Measurements from ENCODE around the gene UGT1A3. TPM values are rescaled to one million over a fixed set of nuclear protein-coding genes. Genes with fewer than 3 reads are reported as not detected.

The UGT1A3 gene
- total RNA-seq, 4 donors from 2014 or later, result 2.8 to 7.6 (median 3.4) TPM

GRCh38 chr2:233815861-233816260 is 87.0 kb downstream of the UGT1A3 start:
- 78 to 83% methylated on average over 6 of the region's 6 CpGs for WGBS, 2 donors
- DNase-seq, result no peak
- intact Hi-C loops (cut with DNase I), result no loop called here
- Histone ChIP-seq H3K27ac (no peak overlapping the region), H3K4me3 (no peak overlapping the region), H3K9me3 (no peaks in the 10 kb centered on the region), H3K4me1 (no peaks in the 10 kb centered on the region), H3K27me3 (peaks cover 0 to 10% (median 0%) of the 10 kb centered on the region in 4 donors), H3K36me3 (no peaks in the 10 kb centered on the region)
- TF ChIP-seq CTCF (IDR thresholded peaks at IDR 0.05) (no peak), POLR2A (IDR thresholded peaks at IDR 0.05) (no peak)

GRCh38 chr2:233816334-233816733 is 87.5 kb downstream of the UGT1A3 start:
- intact Hi-C loops (cut with DNase I), result no loop called here
- H3K9me3 ChIP-seq, result no peaks in the 10 kb centered on the region
- H3K4me3 ChIP-seq, result no peak overlapping the region
- H3K27ac ChIP-seq, result no peak overlapping the region
- no peak for DNase-seq
- H3K36me3 ChIP-seq, result no peaks in the 10 kb centered on the region
- TF ChIP-seq CTCF (IDR thresholded peaks at IDR 0.05) (no peak), POLR2A (IDR thresholded peaks at IDR 0.05) (no peak)
- WGBS, 2 donors, result 33 to 36% methylated on average over 2 of the region's 2 CpGs
- H3K27me3 ChIP-seq, result peaks cover 0 to 6% (median 0%) of the 10 kb centered on the region in 4 donors
- H3K4me1 ChIP-seq, result no peaks in the 10 kb centered on the region

GRCh38 chr2:233816771-233817170 is 87.9 kb downstream of the UGT1A3 start:
- TF ChIP-seq CTCF (IDR thresholded peaks at IDR 0.05) (no peak), POLR2A (IDR thresholded peaks at IDR 0.05) (no peak)
- Histone ChIP-seq H3K36me3 (no peaks in the 10 kb centered on the region), H3K27me3 (peaks cover 0 to 1% (median 0%) of the 10 kb centered on the region in 4 donors), H3K27ac (no peak overlapping the region), H3K9me3 (no peaks in the 10 kb centered on the region), H3K4me3 (no peak overlapping the region), H3K4me1 (no peaks in the 10 kb centered on the region)
- intact Hi-C loops (cut with DNase I), result no loop called here
- 70 to 88% methylated on average over 4 of the region's 4 CpGs for WGBS, 2 donors
- no peak for DNase-seq

- no peaks in the 10 kb centered on the region for H3K4me1 ChIP-seq
- DNase-seq, result no peak
- H3K36me3 ChIP-seq, result no peaks in the 10 kb centered on the region
- TF ChIP-seq POLR2A (IDR thresholded peaks at IDR 0.05) (no peak), CTCF (IDR thresholded peaks at IDR 0.05) (no peak)
- no peak overlapping the region for H3K4me3 ChIP-seq
- no peaks in the 10 kb centered on the region for H3K27me3 ChIP-seq
- no peak overlapping the region for H3K27ac ChIP-seq
- intact Hi-C loops (cut with DNase I), result no loop called here
- no peaks in the 10 kb centered on the region for H3K9me3 ChIP-seq
- WGBS, 2 donors, result 89 to 100% methylated on average over 2 of the region's 3 CpGs
Observed at GRCh38 chr2:233817361-233817911, 88.6 kb downstream of the UGT1A3 start.

DNA sequence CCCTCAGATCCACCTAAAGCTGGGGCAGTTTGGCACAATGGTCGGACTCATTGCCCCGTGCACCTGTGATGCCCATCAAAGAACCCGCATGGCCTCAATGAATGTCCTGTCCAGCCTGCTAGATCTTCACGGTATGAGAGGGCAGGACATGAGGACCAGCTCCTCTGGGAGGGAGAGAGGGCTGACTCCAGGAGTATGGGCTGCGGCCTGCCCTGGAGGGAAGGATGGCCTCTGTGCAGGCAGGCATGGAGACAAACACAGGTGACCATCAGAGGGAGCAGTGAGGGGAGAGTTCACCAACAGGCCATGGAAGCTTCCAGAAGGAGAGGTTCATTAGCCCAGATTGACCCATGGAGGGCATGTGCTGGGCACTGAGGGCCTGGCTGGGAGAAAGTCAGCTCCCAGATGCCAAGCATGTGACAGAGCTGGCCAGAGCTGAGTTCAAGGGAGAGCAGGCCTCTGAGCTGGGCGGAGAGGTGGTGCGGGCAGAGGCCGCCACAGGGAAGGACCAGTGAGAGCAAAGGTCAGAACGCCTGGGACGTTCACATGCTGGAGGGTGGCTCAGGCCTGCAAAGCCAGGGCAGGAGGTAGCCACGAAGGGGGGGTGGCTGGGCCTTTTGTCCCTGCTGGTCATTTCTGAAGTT is 89.3 kb downstream of the UGT1A3 start:
- H3K36me3 ChIP-seq, result no peaks in the 10 kb centered on the region
- no peaks in the 10 kb centered on the region for H3K9me3 ChIP-seq
- H3K27ac ChIP-seq, result no peak overlapping the region
- no peaks in the 10 kb centered on the region for H3K27me3 ChIP-seq
- intact Hi-C loops (cut with DNase I), result no loop called here
- 90% methylated on average over 9 of the region's 11 CpGs; no CpG with 5 or more reads in 1 of the 2 donors for WGBS, 2 donors
- H3K4me3 ChIP-seq, result no peak overlapping the region
- H3K4me1 ChIP-seq, result no peaks in the 10 kb centered on the region
- no peak for TF ChIP-seq CTCF (IDR thresholded peaks at IDR 0.05)
- no peak for TF ChIP-seq POLR2A (IDR thresholded peaks at IDR 0.05)
- no peak for DNase-seq
